ENCODE results near the gene CFAP73. TPM values are rescaled to one million over a fixed set of nuclear protein-coding genes. Genes with fewer than 3 reads are reported as not detected.

The CFAP73 gene
- total RNA-seq, 1 experiment from 2014 or later = 0.34 TPM

DNA sequence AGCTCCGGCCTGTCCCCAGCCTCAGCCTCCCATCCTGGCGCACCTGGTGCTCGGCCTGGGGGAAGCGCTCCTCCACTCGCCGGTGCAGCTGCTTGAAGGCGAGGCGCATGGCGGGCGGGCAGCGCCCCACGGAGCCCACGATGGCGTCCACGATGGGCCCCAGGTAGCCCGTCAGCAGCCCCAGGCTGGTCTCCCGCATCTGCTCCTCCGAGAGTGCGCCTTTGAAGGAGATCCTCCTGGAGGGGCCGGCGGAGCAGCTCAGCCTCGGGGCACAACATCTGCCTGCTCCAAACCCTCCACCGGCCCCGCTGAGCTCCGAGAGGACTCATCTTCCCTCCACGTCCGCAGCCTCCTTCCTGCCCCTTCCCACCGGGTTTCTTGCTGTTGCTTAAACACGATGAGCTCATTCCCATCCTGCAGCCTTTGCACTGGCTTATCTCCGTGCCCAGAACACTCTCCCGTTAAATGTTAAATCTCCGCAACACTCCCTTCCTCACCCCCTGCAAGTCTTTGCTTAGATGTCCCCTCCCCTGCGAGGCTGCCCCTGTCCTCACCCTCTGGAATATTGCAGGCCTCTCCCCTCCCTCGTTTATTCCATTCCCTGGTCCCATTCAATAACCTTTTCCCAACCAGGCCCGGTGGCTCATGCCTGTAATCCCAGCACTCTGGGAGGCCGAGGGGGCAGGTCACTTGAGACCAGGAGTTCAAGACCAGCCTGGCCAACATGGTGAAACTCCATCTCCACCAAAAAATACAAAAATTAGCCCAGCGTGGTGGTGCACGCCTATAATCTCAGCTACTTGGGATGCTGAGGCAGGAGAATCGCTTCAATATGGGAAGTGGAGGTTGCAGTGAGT lies 37.3 kb upstream of the CFAP73 start:
- no TSS peak for BruUV-seq (replicated peaks)
- H3K79me2 ChIP-seq (ENCODE audit: insufficient read depth, low read length) = no peaks in the 10 kb centered on the region
- H3K9me2 ChIP-seq (ENCODE audit: insufficient read depth) = no peaks in the 10 kb centered on the region
- H3K27me3 ChIP-seq (ENCODE audit: insufficient read depth, low read length) = no peaks in the 10 kb centered on the region
- H4K20me1 ChIP-seq (ENCODE audit: insufficient read depth) = no peaks in the 10 kb centered on the region
- no peak overlapping the region for H3K4me3 ChIP-seq (replicated peaks in 1 of 2; ENCODE audit: low read depth in 1 of 2, low read length in 2 of 2)
- RAD21 ChIA-PET (ENCODE audit: low non-redundant PET in 1 of 2, low total read pairs in 2 of 2, uncharacterized antibody in 2 of 2, unreplicated experiment in 2 of 2) = no interaction called here
- H2AFZ ChIP-seq (ENCODE audit: low read depth, low read length, poor library complexity, severe bottlenecking) = no peak overlapping the region
- DNase-seq (ENCODE audit: low read depth, low spot score) (no peak), ATAC-seq (no peak)
- POLR2A ChIA-PET = no interaction called here
- intact Hi-C loops (cut with micrococcal nuclease) = no loop called here
- no peaks in the 10 kb centered on the region for H3K9me3 ChIP-seq (ENCODE audit: control insufficient read depth in 1 of 2, insufficient read depth in 1 of 2, low read depth in 1 of 2, low read length in 2 of 2)
- H3K27ac ChIP-seq (ENCODE audit: low read depth, low read length) = no peak overlapping the region
- TF ChIP-seq MAX (IDR thresholded peaks at IDR 0.05) = no peak
- TF ChIP-seq JUND (IDR thresholded peaks at IDR 0.05) = no peak
- no peak for TF ChIP-seq RAD21 (IDR thresholded peaks at IDR 0.05; ENCODE audit: low read depth)
- no peak for TF ChIP-seq POLR2A (IDR thresholded peaks at IDR 0.05; ENCODE audit: borderline replicate concordance, extremely low read depth, insufficient read depth, insufficient read length)
- no peak for TF ChIP-seq EZH2 (IDR thresholded peaks at IDR 0.05)
- TF ChIP-seq ATF3 (IDR thresholded peaks at IDR 0.05) = no peak
- TF ChIP-seq FOSL1 (IDR thresholded peaks at IDR 0.05; ENCODE audit: low read depth) = no peak
- TF ChIP-seq, protein P1, sequence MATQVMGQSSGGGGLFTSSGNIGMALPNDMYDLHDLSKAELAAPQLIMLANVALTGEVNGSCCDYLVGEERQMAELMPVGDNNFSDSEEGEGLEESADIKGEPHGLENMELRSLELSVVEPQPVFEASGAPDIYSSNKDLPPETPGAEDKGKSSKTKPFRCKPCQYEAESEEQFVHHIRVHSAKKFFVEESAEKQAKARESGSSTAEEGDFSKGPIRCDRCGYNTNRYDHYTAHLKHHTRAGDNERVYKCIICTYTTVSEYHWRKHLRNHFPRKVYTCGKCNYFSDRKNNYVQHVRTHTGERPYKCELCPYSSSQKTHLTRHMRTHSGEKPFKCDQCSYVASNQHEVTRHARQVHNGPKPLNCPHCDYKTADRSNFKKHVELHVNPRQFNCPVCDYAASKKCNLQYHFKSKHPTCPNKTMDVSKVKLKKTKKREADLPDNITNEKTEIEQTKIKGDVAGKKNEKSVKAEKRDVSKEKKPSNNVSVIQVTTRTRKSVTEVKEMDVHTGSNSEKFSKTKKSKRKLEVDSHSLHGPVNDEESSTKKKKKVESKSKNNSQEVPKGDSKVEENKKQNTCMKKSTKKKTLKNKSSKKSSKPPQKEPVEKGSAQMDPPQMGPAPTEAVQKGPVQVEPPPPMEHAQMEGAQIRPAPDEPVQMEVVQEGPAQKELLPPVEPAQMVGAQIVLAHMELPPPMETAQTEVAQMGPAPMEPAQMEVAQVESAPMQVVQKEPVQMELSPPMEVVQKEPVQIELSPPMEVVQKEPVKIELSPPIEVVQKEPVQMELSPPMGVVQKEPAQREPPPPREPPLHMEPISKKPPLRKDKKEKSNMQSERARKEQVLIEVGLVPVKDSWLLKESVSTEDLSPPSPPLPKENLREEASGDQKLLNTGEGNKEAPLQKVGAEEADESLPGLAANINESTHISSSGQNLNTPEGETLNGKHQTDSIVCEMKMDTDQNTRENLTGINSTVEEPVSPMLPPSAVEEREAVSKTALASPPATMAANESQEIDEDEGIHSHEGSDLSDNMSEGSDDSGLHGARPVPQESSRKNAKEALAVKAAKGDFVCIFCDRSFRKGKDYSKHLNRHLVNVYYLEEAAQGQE (IDR thresholded peaks at IDR 0.05; ENCODE audit: low read depth) = no peak
- TF ChIP-seq EGR1 (IDR thresholded peaks at IDR 0.05; ENCODE audit: low read depth) = no peak
- no peak for TF ChIP-seq SIN3A (IDR thresholded peaks at IDR 0.05; ENCODE audit: low read depth)
- H3K9ac ChIP-seq (ENCODE audit: low read length) = no peak overlapping the region
- CTCF ChIA-PET = no interaction called here
- H3K4me2 ChIP-seq (ENCODE audit: low read length) = no peak overlapping the region
- H3K36me3 ChIP-seq (ENCODE audit: control insufficient read depth in 1 of 2, insufficient read depth in 2 of 2, low read length in 2 of 2) = no peaks in the 10 kb centered on the region
- H3K4me1 ChIP-seq (ENCODE audit: control insufficient read depth in 1 of 2, insufficient read depth in 2 of 2, low read length in 2 of 2) = no peaks in the 10 kb centered on the region; a peak in 1 of 4 replicates

Measured in HCT116 (cell line).